ENCODE data around the gene SORCS2. TPM values are rescaled to one million over a fixed set of nuclear protein-coding genes. Genes with fewer than 3 reads are reported as not detected.
"Not testable (repeated sequence)": the region's sequence is repeated elsewhere in the genome, so short reads cannot be mapped to it uniquely, and the experiment has no call there.

The SORCS2 gene
- total and polyA plus RNA-seq, 9 donors: 7.4 to 24.9 (median 13.0) TPM

DNA sequence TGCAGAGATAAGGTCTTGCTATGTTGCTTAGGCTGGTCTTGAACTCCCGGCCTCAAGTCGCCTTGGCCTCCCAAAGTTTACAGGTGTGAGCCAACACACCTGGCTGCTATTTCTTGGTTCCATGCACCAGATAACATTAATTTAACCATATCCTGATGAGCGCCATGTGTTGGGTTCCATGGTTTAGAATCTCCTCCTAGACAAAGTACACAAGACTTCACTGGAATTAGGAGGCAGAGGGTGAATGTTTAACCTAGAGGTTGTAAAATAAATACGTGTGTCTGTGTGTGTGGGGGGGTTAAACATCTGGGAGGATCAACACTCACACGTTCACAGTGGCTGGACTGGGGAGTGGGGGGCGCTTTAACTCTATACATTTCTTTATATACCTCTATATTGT lies 32.4 kb upstream of the SORCS2 start:
- peaks cover 40% of the 10 kb centered on the region for H3K4me1 ChIP-seq (ENCODE audit: control insufficient read depth, insufficient read depth, low read length)
- DNase-seq: no peak
- no peaks in the 10 kb centered on the region for H3K9me3 ChIP-seq (replicated peaks; ENCODE audit: control insufficient read depth, low read depth, low read length)
- no CpG with 5 or more reads among the region's 6 CpGs for WGBS (ENCODE audit: insufficient coverage)
- no peak overlapping the region for H3K4me3 ChIP-seq (ENCODE audit: low read length)
- no peak overlapping the region for H3K27ac ChIP-seq (ENCODE audit: low read length)
- H3K36me3 ChIP-seq (ENCODE audit: control insufficient read depth, insufficient read depth, low read length): no peaks in the 10 kb centered on the region
- H3K27me3 ChIP-seq (ENCODE audit: control insufficient read depth, insufficient read depth, low read length): no peaks in the 10 kb centered on the region

DNA sequence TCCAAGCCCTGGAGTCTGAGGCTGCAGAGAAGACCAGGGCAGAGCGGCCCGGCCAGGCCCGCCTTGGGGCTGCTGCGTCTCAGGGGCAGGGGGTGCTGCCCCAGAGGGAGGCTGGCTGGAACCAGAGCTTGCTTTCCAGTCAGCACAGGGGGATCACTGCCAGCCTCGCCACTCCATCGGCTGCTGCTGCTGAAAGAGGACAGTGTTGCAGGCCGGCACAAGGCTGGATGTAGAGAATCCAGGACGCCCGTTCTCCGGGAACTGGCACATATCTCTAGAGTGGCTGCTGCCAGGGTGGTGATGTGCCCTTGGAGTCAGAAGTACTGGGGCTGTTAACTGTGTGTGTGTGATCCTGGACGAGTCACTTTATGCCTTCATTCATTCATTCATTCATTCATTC lies 31.9 kb upstream of the SORCS2 start:
- H3K4me3 ChIP-seq (ENCODE audit: low read length): no peak overlapping the region
- peaks cover 37% of the 10 kb centered on the region for H3K4me1 ChIP-seq (ENCODE audit: control insufficient read depth, insufficient read depth, low read length)
- DNase-seq: no peak
- H3K36me3 ChIP-seq (ENCODE audit: control insufficient read depth, insufficient read depth, low read length): no peaks in the 10 kb centered on the region
- 66% methylated on average over 6 of the region's 11 CpGs for WGBS (ENCODE audit: insufficient coverage)
- H3K27ac ChIP-seq (ENCODE audit: low read length): no peak overlapping the region
- no peaks in the 10 kb centered on the region for H3K27me3 ChIP-seq (ENCODE audit: control insufficient read depth, insufficient read depth, low read length)
- H3K9me3 ChIP-seq (replicated peaks; ENCODE audit: control insufficient read depth, low read depth, low read length): no peaks in the 10 kb centered on the region

GRCh38 chr4:7160951-7161440 lies 31.3 kb upstream of the SORCS2 start:
- Histone ChIP-seq H3K4me3 (ENCODE audit: low read length) (no peak overlapping the region), H3K9me3 (replicated peaks; ENCODE audit: control insufficient read depth, low read depth, low read length) (no peaks in the 10 kb centered on the region), H3K27me3 (ENCODE audit: control insufficient read depth, insufficient read depth, low read length) (no peaks in the 10 kb centered on the region), H3K36me3 (ENCODE audit: control insufficient read depth, insufficient read depth, low read length) (no peaks in the 10 kb centered on the region), H3K4me1 (ENCODE audit: control insufficient read depth, insufficient read depth, low read length) (peaks cover 31% of the 10 kb centered on the region), H3K27ac (ENCODE audit: low read length) (no peak overlapping the region)
- 86% methylated on average over 10 of the region's 10 CpGs for WGBS (ENCODE audit: insufficient coverage)
- no peak for DNase-seq

DNA sequence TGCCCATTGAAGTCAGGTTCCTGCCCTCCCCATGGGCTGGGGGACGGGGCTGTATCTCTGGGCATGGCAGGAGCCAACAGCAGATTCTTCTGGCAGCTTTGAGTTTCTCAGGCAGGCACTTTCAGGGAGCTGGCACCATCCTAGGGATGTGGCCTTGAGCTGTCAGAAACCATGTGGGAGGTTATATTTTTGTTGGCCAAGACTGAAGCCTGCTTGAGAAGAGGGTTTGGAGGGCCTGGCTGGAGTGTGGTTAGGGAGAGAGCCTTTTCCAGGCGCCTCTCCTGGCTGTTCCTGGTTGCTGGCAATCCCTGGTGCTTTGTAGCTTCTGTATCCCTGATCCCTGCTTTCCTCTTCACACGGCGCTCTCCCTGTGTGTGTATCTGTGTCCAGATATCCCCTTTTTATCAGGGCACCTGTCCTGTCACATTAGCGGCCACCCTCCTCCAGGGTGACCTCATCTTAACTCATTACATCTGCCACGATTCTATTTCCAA lies 30.6 kb upstream of the SORCS2 start:
- WGBS (ENCODE audit: insufficient coverage): 68% methylated on average over 2 of the region's 6 CpGs
- no peak for DNase-seq
- Histone ChIP-seq H3K36me3 (ENCODE audit: control insufficient read depth, insufficient read depth, low read length) (no peaks in the 10 kb centered on the region), H3K4me1 (ENCODE audit: control insufficient read depth, insufficient read depth, low read length) (peaks cover 25% of the 10 kb centered on the region), H3K27me3 (ENCODE audit: control insufficient read depth, insufficient read depth, low read length) (no peaks in the 10 kb centered on the region), H3K9me3 (replicated peaks; ENCODE audit: control insufficient read depth, low read depth, low read length) (no peaks in the 10 kb centered on the region), H3K27ac (ENCODE audit: low read length) (no peak overlapping the region), H3K4me3 (ENCODE audit: low read length) (no peak overlapping the region)

DNA sequence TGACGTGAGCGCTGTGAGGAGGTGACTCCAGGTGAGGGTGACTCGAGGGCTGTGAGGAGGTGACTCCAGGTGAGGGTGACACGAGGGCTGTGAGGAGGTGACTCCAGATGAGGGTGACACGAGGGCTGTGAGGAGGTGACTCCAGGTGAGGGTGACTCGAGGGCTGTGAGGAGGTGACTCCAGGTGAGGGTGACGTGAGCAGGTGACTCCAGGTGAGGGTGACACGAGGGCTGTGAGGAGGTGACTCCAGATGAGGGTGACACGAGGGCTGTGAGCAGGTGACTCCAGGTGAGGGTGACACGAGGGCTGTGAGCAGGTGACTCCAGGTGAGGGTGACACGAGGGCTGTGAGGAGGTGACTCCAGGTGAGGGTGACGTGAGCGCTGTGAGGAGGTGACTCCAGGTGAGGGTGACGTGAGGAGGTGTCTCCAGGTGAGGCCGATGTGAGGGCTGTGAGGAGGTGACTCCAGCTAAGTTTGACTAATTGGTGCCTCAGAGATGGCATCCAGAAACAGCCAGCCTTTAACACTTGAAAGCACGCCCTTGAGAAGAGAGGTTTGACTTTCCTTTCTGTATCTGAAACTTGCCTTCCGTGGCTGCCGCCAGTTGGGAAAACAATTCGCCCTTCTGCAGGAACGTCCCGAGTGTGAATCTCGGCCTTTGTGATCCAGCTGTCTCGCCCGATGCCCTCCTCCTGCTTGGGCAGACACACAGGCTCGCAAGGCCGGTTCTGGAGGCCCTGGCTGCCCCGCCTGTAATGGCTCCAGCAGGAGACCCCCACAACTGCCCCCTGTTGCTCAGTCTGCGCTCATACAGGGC lies 27.1 kb upstream of the SORCS2 start:
- not testable (repeated sequence) for DNase-seq; H3K27me3 ChIP-seq (ENCODE audit: control insufficient read depth, insufficient read depth, low read length); H3K36me3 ChIP-seq (ENCODE audit: control insufficient read depth, insufficient read depth, low read length); H3K27ac ChIP-seq (ENCODE audit: low read length); H3K9me3 ChIP-seq (replicated peaks; ENCODE audit: control insufficient read depth, low read depth, low read length); H3K4me3 ChIP-seq (ENCODE audit: low read length)
- 96% methylated on average over 27 of the region's 28 CpGs for WGBS (ENCODE audit: insufficient coverage)
- H3K4me1 ChIP-seq (ENCODE audit: control insufficient read depth, insufficient read depth, low read length): peaks cover 25% of the 10 kb centered on the region

- H3K9me3 ChIP-seq (replicated peaks; ENCODE audit: control insufficient read depth, low read depth, low read length): no peaks in the 10 kb centered on the region
- H3K27ac ChIP-seq (ENCODE audit: low read length): no peak overlapping the region
- 91% methylated on average over 7 of the region's 9 CpGs for WGBS (ENCODE audit: insufficient coverage)
- no peak overlapping the region for H3K4me3 ChIP-seq (ENCODE audit: low read length)
- DNase-seq: no peak
- H3K36me3 ChIP-seq (ENCODE audit: control insufficient read depth, insufficient read depth, low read length): no peaks in the 10 kb centered on the region
- H3K4me1 ChIP-seq (ENCODE audit: control insufficient read depth, insufficient read depth, low read length): peaks cover 21% of the 10 kb centered on the region
- H3K27me3 ChIP-seq (ENCODE audit: control insufficient read depth, insufficient read depth, low read length): no peaks in the 10 kb centered on the region
These were observed 26.5 kb upstream of the SORCS2 start for GRCh38 chr4:7165874-7166201.

DNA sequence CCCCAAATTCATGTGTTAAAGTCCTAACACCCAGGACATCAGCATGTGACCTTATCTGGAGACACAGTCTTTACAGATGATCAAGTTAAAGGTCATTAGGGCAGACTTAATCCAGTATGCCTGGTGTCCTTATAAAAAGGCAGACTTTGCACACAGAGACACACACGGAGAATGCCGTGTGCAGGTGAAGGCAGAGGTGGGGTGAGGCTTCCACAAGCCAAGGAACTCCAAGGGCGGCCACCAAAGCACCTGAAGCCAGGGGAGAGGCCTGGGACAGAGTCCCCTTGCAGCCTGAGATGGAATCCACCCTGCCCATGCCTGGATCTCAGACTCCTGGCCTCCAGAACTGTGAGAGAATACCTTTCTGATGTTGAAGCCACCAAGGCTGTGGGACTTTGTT lies 26.1 kb upstream of the SORCS2 start:
- no peaks in the 10 kb centered on the region for H3K27me3 ChIP-seq (ENCODE audit: control insufficient read depth, insufficient read depth, low read length)
- H3K4me3 ChIP-seq (ENCODE audit: low read length): no peak overlapping the region
- H3K4me1 ChIP-seq (ENCODE audit: control insufficient read depth, insufficient read depth, low read length): peaks cover 18% of the 10 kb centered on the region
- H3K9me3 ChIP-seq (replicated peaks; ENCODE audit: control insufficient read depth, low read depth, low read length): no peaks in the 10 kb centered on the region
- DNase-seq: no peak
- no peaks in the 10 kb centered on the region for H3K36me3 ChIP-seq (ENCODE audit: control insufficient read depth, insufficient read depth, low read length)
- WGBS (ENCODE audit: insufficient coverage): 100% methylated on average over 3 of the region's 3 CpGs
- no peak overlapping the region for H3K27ac ChIP-seq (ENCODE audit: low read length)

- no peak overlapping the region for H3K27ac ChIP-seq (ENCODE audit: low read length)
- H3K36me3 ChIP-seq (ENCODE audit: control insufficient read depth, insufficient read depth, low read length): no peaks in the 10 kb centered on the region
- no peak for DNase-seq
- no peaks in the 10 kb centered on the region for H3K9me3 ChIP-seq (replicated peaks; ENCODE audit: control insufficient read depth, low read depth, low read length)
- no peaks in the 10 kb centered on the region for H3K27me3 ChIP-seq (ENCODE audit: control insufficient read depth, insufficient read depth, low read length)
- WGBS (ENCODE audit: insufficient coverage): 40% methylated on average over 17 of the region's 17 CpGs
- H3K4me3 ChIP-seq (ENCODE audit: low read length): no peak overlapping the region
- peaks cover 12% of the 10 kb centered on the region for H3K4me1 ChIP-seq (ENCODE audit: control insufficient read depth, insufficient read depth, low read length)
These were observed 25.2 kb upstream of the SORCS2 start for GRCh38 chr4:7166981-7167700.

DNA sequence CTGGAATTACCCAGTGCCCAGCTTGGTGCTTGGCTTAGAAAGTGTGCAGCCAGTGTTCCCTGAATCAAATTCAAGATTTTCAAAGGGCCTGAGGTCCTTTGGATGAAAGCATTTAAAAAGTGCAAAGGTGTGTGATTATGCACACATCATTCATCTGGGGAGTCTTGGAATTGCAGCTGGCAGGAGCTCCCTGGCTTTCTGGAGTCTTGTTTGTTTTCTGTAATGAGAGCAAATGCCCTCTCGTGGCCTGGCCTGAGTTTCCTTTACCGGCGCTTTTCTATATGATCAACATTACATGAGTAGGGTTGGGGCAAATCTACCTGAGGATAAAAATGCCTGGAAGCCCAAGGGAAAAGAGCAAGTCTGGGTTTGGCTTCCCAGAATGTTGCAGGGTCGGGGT lies 24.6 kb upstream of the SORCS2 start:
- Histone ChIP-seq H3K4me3 (ENCODE audit: low read length) (no peak overlapping the region), H3K27ac (ENCODE audit: low read length) (no peak overlapping the region), H3K36me3 (ENCODE audit: control insufficient read depth, insufficient read depth, low read length) (no peaks in the 10 kb centered on the region), H3K4me1 (ENCODE audit: control insufficient read depth, insufficient read depth, low read length) (peaks cover 12% of the 10 kb centered on the region), H3K27me3 (ENCODE audit: control insufficient read depth, insufficient read depth, low read length) (no peaks in the 10 kb centered on the region), H3K9me3 (replicated peaks; ENCODE audit: control insufficient read depth, low read depth, low read length) (no peaks in the 10 kb centered on the region)
- DNase-seq: no peak
- WGBS (ENCODE audit: insufficient coverage): 89% methylated on average over 1 of the region's 4 CpGs

DNA sequence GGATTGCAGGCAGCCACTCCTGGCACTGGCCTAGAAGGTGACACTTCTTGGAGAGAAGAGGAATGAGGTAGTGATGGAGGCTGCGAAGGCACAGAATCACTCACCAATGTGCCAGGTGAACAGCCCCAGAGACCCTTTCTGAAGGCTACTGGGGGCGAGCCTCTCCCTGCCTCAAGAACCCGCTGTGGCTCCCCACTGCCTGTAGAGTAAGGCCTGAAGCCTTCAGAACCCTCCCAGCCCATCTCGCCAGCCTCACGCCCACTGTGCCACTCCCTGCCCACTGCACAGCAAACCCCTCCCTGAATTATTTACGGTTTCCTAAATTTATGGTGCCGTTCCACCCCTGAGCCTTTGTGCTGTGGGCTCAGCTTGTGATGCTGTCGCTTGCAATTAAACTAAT lies 24.2 kb upstream of the SORCS2 start:
- Histone ChIP-seq H3K9me3 (replicated peaks; ENCODE audit: control insufficient read depth, low read depth, low read length) (no peaks in the 10 kb centered on the region), H3K4me3 (ENCODE audit: low read length) (no peak overlapping the region), H3K27ac (ENCODE audit: low read length) (no peak overlapping the region), H3K4me1 (ENCODE audit: control insufficient read depth, insufficient read depth, low read length) (peaks cover 12% of the 10 kb centered on the region), H3K36me3 (ENCODE audit: control insufficient read depth, insufficient read depth, low read length) (no peaks in the 10 kb centered on the region), H3K27me3 (ENCODE audit: control insufficient read depth, insufficient read depth, low read length) (no peaks in the 10 kb centered on the region)
- WGBS (ENCODE audit: insufficient coverage): 90% methylated on average over 5 of the region's 8 CpGs
- no peak for DNase-seq
